ENCODE measurements around the gene SBF2.

DNA sequence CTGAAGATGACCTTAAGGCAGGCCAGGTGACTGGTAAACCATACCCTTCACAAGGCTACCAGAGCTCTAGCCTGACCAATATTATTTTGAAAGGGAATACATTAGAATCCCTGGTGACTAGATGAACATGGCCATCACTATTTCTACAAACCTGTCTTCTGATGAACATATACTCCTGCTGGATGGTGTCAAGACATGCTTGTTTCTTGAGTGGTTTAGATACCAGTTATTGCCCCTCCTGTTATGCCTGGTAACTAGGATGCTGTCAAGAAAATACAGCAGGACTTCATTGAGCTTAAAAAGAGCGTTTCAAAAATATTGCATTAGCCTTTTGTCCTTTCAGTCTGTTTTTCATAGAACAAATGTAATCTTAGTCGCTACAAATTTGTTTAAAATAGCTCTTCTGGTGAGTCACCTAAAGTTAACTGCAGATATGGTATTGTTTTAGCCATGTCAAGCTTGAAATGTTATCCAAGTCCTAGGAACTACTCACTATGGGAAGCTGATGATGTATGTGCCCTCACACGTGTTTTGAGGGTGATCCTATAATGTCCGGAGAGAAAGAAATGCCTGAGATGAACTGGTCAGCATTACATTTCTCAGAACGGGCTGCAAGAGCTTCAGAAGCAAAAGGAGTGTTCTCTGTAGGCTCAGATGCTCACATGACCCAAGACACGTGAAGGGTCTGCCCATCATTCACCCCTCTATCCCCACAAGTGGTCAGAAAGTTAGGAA, 31.4 kb upstream of the SBF2 start:
- TF ChIP-seq, protein P1, sequence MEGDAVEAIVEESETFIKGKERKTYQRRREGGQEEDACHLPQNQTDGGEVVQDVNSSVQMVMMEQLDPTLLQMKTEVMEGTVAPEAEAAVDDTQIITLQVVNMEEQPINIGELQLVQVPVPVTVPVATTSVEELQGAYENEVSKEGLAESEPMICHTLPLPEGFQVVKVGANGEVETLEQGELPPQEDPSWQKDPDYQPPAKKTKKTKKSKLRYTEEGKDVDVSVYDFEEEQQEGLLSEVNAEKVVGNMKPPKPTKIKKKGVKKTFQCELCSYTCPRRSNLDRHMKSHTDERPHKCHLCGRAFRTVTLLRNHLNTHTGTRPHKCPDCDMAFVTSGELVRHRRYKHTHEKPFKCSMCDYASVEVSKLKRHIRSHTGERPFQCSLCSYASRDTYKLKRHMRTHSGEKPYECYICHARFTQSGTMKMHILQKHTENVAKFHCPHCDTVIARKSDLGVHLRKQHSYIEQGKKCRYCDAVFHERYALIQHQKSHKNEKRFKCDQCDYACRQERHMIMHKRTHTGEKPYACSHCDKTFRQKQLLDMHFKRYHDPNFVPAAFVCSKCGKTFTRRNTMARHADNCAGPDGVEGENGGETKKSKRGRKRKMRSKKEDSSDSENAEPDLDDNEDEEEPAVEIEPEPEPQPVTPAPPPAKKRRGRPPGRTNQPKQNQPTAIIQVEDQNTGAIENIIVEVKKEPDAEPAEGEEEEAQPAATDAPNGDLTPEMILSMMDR (IDR thresholded peaks at IDR 0.05) = no peak
- TF ChIP-seq POLR2A (IDR thresholded peaks at IDR 0.05; ENCODE audit: low read depth) (no peak), EP300 (IDR thresholded peaks at IDR 0.05) (no peak)
